B cell (primary cell): Measurements from ENCODE around the gene RBBP9.

Source experiments
- CTCF ChIP-seq: fragments of 200-600 bp; IDR thresholded peaks from one replicate; pipeline ENCODE4 v1.8.0; 2022; ENCODE audit warnings: antibody characterized with exemption, mild to moderate bottlenecking
- EZH2 ChIP-seq: IDR thresholded peaks from 2 replicates; pipeline ENCODE4 v1.6.1; 2012; ENCODE audit warnings: borderline replicate concordance, low read depth, mild to moderate bottlenecking, moderate library complexity, low read length; ENCODE audit not compliant: insufficient read depth, poor library complexity, severe bottlenecking

GRCh38 chr20:18537651-18538050 lies 40.6 kb upstream of the RBBP9 start:
- TF ChIP-seq CTCF (no peak), EZH2 (no peak)
